ENCODE results near the gene BRINP3.

GRCh38 chr1:190098107-190098506, 379.6 kb downstream of the BRINP3 start:
- TF ChIP-seq CTCF (IDR thresholded peaks at IDR 0.05) = no peak
- no peak for TF ChIP-seq POLR2A (IDR thresholded peaks at IDR 0.05)

All from Peyer's patch (tissue), 4 donors.